Astrocyte of the spinal cord (primary cell): Measurements from ENCODE around the gene ACSS3.

Source experiments
- DNase-seq: peaks from one replicate; pipeline ENCODE4 v3.0.0; 2011; ENCODE audit warnings: low read depth, low spot score
- H3K4me3 ChIP-seq: 2 replicates; pipeline ENCODE4 v1.5.1; 2011; ENCODE audit warnings: low read depth, mild to moderate bottlenecking, low read length, moderate library complexity
- in situ Hi-C: cut with HindIII; loops from 2 replicates; pipeline ENCODE4 v1.10.0; 2017; ENCODE audit warnings: low sequenced_read_pairs
- TF ChIP-seq, protein P1 (sequence below): IDR thresholded peaks from 2 replicates; pipeline ENCODE4 v1.5.1; 2012; ENCODE audit warnings: low read depth, mild to moderate bottlenecking, low read length, inconsistent platforms

Gene ACSS3

DNA sequence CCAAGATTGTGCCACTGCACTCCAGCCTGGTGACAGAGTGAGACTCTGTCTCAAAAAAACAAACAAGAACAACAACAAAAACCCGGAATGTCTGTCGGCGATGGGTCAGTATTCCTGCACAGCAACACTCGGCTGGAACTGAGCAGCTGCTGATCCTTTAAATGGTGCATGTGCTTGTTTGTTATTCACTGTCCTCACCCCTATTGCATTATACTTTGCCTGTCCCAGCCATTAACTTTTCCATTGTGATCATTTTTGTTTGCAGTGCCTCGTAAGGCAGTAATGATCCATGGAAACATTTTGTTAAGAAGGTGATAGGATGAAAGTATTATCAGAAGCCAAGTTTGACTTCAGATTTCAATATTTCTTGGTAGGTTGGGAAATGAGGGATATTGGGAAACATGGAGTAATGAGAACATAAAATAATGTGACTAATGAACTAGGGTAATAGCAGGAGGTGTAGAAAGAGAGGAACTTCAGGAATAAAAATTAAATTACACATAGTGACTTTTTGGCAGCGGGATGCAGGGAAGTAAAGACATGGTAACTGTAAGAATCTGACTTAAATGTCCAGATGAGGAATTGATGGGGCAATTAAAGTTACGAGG, 6.1 kb downstream of the ACSS3 start:
- in situ Hi-C loops = no loop called here
- TF ChIP-seq, protein P1, sequence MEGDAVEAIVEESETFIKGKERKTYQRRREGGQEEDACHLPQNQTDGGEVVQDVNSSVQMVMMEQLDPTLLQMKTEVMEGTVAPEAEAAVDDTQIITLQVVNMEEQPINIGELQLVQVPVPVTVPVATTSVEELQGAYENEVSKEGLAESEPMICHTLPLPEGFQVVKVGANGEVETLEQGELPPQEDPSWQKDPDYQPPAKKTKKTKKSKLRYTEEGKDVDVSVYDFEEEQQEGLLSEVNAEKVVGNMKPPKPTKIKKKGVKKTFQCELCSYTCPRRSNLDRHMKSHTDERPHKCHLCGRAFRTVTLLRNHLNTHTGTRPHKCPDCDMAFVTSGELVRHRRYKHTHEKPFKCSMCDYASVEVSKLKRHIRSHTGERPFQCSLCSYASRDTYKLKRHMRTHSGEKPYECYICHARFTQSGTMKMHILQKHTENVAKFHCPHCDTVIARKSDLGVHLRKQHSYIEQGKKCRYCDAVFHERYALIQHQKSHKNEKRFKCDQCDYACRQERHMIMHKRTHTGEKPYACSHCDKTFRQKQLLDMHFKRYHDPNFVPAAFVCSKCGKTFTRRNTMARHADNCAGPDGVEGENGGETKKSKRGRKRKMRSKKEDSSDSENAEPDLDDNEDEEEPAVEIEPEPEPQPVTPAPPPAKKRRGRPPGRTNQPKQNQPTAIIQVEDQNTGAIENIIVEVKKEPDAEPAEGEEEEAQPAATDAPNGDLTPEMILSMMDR = no peak
- DNase-seq = no peak
- no peak overlapping the region for H3K4me3 ChIP-seq

DNA sequence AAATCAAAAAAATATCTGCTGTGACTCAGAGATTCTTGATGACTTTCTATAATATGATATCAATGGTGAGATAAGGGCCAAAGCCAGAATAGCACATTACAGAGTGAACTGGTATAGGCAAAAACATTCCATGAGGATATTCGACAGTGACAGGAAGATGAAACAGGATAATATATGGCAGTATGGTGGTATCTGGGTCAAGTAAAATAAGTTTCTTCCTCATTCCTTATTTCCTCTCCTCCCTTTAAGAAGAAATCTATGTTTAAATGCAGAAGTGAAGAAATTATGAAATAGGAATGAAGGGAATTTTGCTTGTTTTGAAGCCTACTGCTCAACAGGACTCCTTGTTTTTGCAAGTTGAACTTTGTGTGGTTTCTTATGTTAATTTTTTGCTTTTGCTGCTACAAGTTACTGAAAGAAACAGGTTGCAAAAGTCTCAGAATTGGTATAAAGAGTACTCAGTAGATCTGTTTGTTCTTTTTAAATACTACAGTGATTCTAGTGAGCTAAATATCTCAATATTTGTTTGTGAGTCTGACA, 7.0 kb downstream of the ACSS3 start:
- no peak overlapping the region for H3K4me3 ChIP-seq
- TF ChIP-seq, protein P1 = no peak
- in situ Hi-C loops = no loop called here
- no peak for DNase-seq

DNA sequence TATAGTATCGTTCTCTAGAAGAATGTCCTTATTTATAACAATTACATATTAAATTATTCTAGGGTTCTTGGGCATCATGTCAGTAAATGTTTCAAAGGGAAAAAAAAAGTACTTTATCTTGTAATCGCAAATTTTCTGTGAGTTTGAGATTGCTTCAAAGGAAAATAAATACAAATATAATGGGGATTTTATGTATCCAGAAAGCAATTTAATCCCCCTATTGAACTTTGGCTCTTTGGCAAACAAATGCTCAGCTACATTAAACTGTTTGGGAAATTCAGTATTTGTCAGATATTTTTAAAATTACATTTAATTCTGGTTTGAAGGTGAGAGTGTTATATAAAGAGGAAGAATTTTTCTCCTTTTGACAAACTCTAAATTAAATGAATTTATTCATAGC, 8.0 kb downstream of the ACSS3 start:
- TF ChIP-seq, protein P1 = no peak
- in situ Hi-C loops = no loop called here

DNA sequence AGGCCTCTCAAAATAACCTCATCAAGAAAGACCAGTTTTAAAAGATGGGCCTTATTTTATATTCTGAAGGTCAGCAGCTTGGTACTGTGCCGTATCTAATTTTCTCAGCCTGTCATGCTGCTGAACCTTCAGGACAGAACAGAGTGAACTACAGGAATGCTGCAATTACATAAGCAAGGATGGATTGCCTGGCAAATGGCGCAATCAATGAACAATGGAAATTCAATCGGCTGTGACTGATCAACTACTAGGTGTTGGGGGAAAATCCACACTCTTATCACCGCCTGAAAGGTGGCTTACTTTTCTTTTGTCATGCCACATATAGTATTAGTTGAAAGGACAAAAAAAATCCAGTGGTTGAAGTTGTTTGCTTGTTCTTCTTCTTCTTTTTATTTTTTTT, 8.5 kb downstream of the ACSS3 start:
- TF ChIP-seq, protein P1 = no peak
- DNase-seq = no peak
- H3K4me3 ChIP-seq = no peak overlapping the region
- in situ Hi-C loops = no loop called here

More for the DNA sequence above, 8.0 kb downstream of the ACSS3 start:
- DNase-seq = no peak
- H3K4me3 ChIP-seq = no peak overlapping the region

DNA sequence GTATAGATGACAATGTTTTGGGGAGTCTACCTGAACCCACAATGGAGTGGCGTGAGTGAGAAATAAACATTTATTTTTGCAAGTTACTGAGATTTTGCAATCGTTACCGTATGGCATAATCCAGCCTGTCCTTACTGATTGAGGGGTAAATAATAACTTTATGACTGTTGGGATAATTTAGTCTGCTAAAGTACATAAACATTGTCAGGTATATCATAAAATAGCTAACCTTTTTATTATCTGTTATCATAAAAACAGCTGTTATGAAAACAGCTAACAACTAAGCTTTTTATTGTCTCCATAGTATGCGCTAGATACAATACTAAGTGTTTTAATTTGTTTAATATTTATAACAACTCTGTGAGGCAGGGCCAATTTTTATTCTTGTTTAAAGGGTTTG, 10.3 kb downstream of the ACSS3 start:
- DNase-seq = no peak
- in situ Hi-C loops = no loop called here
- TF ChIP-seq, protein P1 = no peak
- H3K4me3 ChIP-seq = no peak overlapping the region

DNA sequence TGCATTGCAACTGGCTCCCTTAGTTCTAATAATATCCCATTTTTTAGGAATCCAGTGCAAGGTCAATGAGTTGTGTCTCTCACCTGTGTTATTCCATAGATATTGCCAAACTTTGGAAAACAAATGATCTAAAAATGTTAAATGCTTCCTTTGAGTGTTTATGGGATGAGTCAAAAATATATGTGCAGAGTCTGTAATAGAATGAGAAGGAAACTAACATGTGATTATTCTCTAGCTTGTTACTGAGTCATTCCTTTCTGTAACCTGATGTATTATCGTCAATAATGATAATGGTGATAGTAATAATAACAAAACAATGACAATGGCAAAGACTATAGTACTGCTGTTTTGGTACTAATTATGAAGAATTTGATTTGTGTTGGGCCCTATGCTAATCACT, 11.5 kb downstream of the ACSS3 start:
- H3K4me3 ChIP-seq = no peak overlapping the region
- in situ Hi-C loops = no loop called here
- no peak for DNase-seq
- TF ChIP-seq, protein P1 = no peak
